Measurements from ENCODE around the gene CWH43.
A peak's percentile ranks its signal among the peaks of the same experiment; 100 is the strongest.
"Not testable (repeated sequence)": the region's sequence is repeated elsewhere in the genome, so short reads cannot be mapped to it uniquely, and the experiment has no call there.

The CWH43 gene

DNA sequence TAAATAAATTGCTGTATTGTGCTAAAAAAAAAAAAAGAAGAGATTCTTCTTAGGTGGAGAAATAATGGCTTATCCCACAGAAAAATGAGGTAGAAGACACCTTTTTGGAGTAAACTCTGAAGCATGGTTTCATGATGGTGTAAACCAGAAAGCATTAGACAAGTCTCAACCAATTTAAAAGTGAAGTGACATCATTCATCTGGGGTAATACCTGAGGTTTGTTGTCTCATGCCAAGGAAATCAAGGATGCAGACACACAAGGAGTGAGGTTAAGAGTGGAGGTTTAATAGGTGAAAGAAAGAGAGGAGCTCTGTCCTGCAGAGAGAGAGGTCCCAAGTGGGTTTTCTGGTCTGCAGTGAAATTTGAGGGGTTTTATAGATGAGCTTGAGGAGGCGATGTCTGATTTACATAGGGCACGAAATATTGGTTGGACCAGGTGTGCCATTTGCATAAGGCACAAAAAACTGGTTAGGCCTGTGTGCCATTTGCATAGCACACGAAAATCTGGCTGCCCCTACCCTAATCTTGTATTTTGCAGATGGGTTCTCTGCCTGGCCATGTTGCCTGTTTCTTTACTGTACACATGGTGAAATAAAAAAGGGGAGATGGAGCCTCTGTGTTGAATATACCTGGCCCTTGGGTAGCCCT, 25.0 kb upstream of the CWH43 start:
- Histone ChIP-seq H3K9me3 (no peaks in the 10 kb centered on the region), H3K27me3 (ENCODE audit: low read depth) (peaks cover 2% of the 10 kb centered on the region; the same call in 1 of the 2 replicates), H3K4me3 (no peak overlapping the region), H3K36me3 (replicated peaks) (no peaks in the 10 kb centered on the region), H3K4me1 (no peaks in the 10 kb centered on the region)
- in situ Hi-C loops (cut with MboI; ENCODE audit: low sequenced_read_pairs): loop anchor here (25.0 kb wide), 1 partner anchor 499 kb away; no protein-coding TSS in a partner anchor
- no peak for DNase-seq (ENCODE audit: low spot score in 2 of 2)

DNA sequence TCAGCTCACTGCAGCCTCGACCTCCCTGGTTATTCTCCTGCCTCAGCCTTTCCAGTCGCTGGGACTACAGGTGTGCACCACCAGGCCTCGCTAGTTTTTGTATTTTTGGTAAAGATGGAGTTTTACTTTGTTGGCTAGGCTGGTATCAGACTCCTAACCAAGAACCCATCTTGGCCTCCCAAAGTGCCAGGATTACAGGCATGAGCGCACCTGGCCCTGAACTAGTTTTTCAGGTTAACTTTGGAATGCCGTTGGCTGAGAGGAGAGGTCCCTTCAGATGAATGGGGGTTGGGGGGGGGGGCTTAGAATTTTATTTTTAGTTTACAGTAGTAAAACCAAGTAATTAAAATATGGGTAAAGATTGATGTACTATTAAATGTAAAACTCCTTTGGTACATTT, 23.4 kb upstream of the CWH43 start:
- Histone ChIP-seq H3K36me3 (replicated peaks) (no peaks in the 10 kb centered on the region), H3K27me3 (ENCODE audit: low read depth) (peaks cover 1% of the 10 kb centered on the region; the same call in 1 of the 2 replicates), H3K4me3 (no peak overlapping the region), H3K4me1 (no peaks in the 10 kb centered on the region), H3K9me3 (no peaks in the 10 kb centered on the region)
- no peak for DNase-seq (ENCODE audit: low spot score in 2 of 2)
- in situ Hi-C loops (cut with MboI; ENCODE audit: low sequenced_read_pairs): loop anchor here (25.0 kb wide), 1 partner anchor 500 kb away; no protein-coding TSS in a partner anchor

DNA sequence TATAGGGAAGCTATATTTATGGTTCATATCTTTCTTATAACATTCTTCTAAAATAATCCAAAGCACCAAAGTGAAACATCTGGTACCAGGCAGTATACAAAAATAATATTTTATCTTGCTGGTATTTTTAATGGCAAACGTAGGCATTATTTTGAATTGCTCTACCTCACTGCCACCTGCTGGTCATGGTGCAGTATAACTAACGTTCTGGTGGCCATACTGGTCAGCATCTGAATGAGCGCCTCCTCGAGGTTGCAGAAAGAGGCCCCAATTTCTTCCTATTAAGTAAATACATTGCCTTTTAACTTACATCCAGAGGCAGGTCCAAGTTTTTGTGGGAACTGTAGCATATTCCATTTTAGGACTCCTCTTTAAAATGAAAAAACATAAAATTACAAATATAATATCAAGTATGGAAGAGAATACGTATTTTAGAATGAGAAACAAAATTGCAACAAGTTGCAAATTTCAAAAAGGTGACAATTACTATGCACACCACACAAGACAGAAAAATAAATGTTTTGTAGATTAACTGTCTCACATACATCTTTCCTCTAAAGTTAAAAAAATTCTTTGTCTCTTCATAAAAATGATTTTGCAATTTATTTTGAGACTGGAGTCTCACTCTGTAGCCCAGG, 22.9 kb upstream of the CWH43 start:
- Histone ChIP-seq H3K27me3 (ENCODE audit: low read depth) (no peaks in the 10 kb centered on the region), H3K36me3 (replicated peaks) (no peaks in the 10 kb centered on the region), H3K9me3 (no peaks in the 10 kb centered on the region), H3K4me3 (no peak overlapping the region), H3K4me1 (no peaks in the 10 kb centered on the region)
- in situ Hi-C loops (cut with MboI; ENCODE audit: low sequenced_read_pairs): loop anchor here (25.0 kb wide), 1 partner anchor 501 kb away; no protein-coding TSS in a partner anchor
- peak; percentile 86 to 88 for DNase-seq (ENCODE audit: low spot score in 2 of 2)

DNA sequence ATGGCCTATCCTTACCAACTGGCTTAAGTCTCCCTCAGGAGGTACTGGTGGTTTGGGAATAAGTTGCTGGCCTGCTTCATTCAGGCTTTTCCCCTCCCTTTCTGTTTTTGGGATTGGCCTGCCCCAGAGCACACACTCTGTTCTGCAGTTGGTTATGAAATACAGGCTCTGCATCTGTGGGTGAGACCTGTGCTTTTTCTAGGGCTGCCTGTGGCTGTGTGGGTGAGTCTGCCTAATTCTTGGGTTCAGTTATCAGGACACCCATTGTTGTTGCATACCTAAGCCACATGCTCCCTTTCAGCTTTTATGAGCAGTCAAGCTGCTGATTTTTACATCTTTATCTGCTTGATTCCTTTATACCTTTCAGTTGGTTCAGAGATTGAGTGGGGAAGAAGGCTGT, 19.0 kb upstream of the CWH43 start:
- H3K27me3 ChIP-seq (ENCODE audit: low read depth): no peaks in the 10 kb centered on the region
- H3K4me3 ChIP-seq: no peak overlapping the region
- no peaks in the 10 kb centered on the region for H3K9me3 ChIP-seq
- H3K4me1 ChIP-seq: no peaks in the 10 kb centered on the region
- H3K36me3 ChIP-seq (replicated peaks): no peaks in the 10 kb centered on the region
- in situ Hi-C loops (cut with MboI; ENCODE audit: low sequenced_read_pairs): loop anchor here (25.0 kb wide), 1 partner anchor 505 kb away; no protein-coding TSS in a partner anchor
- DNase-seq (ENCODE audit: low spot score in 2 of 2): no peak

DNA sequence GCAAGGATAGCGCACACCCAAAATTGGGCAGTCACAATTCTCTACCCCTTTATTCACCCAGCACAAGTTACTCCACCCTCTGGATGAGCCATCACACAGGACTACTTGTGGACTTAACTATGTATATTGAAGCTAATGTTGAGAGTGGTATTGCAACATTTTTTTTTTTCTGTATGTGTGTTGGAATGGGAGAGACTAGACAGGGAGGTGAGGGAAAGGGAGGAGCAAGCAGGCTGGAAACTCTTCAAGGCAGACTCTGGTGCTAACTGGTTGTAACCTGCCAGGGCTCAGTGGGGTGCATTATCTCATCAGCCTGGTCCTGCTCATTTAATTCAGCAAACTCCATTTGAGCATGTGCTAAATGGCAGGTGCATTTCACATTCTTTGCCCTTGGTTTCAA, 18.4 kb upstream of the CWH43 start:
- Histone ChIP-seq H3K27me3 (ENCODE audit: low read depth) (no peaks in the 10 kb centered on the region), H3K4me3 (no peak overlapping the region), H3K36me3 (replicated peaks) (no peaks in the 10 kb centered on the region), H3K9me3 (no peaks in the 10 kb centered on the region), H3K4me1 (no peaks in the 10 kb centered on the region)
- DNase-seq (ENCODE audit: low spot score in 2 of 2): no peak
- in situ Hi-C loops (cut with MboI; ENCODE audit: low sequenced_read_pairs): loop anchor here (25.0 kb wide), 1 partner anchor 505 kb away; no protein-coding TSS in a partner anchor

DNA sequence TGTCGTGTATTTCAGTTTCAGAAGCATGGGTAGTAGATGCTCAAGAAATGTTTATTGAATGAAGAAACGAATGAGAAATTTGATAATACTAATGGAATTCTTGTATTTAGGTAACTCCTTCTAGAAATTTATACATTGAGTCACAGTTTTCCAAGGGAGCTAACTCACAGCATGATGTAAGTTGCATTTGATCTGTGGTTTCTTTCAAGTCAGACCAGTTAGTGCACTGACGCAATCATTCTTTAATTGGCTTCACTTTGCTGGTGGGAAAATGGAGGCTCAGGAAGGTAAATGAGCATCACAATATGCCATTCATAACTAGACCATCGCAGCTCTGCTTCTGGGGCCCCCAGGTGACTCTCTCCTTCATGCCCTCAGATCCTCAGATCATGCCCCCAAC, 17.3 kb upstream of the CWH43 start:
- H3K4me3 ChIP-seq: no peak overlapping the region
- H3K9me3 ChIP-seq: no peaks in the 10 kb centered on the region
- H3K4me1 ChIP-seq: no peaks in the 10 kb centered on the region
- no peak for DNase-seq (ENCODE audit: low spot score in 2 of 2)
- H3K27me3 ChIP-seq (ENCODE audit: low read depth): peaks cover 3% of the 10 kb centered on the region; the same call in 1 of the 2 replicates
- in situ Hi-C loops (cut with MboI; ENCODE audit: low sequenced_read_pairs): loop anchor here (25.0 kb wide), 1 partner anchor 507 kb away; no protein-coding TSS in a partner anchor
- H3K36me3 ChIP-seq (replicated peaks): no peaks in the 10 kb centered on the region

DNA sequence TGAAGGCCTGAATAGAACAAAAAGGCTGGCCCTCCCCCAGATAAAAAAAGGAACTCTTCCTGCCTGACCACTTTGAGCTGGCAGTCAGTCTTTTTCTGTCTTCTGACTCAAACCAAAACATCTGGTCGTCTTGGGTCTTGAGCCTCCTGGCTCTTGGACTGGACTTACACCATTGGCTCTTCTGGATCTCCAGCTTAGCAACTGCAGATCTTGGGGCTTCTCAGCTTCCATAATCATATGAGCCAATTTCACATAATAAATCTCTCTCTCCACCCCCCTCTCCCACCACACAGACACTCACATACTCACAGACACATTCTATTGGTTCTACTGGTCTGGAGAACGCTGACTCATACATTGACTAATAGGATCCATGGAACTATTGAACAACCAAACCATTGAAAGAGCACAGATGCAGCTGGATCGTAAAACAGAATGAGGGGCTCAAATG, 15.6 kb upstream of the CWH43 start:
- no peaks in the 10 kb centered on the region for H3K36me3 ChIP-seq (replicated peaks)
- no peak overlapping the region for H3K4me3 ChIP-seq
- H3K27me3 ChIP-seq (ENCODE audit: low read depth): peaks cover 9% of the 10 kb centered on the region
- H3K9me3 ChIP-seq: no peaks in the 10 kb centered on the region
- in situ Hi-C loops (cut with MboI; ENCODE audit: low sequenced_read_pairs): loop anchor here (25.0 kb wide), 1 partner anchor 508 kb away; no protein-coding TSS in a partner anchor
- no peaks in the 10 kb centered on the region for H3K4me1 ChIP-seq
- no peak for DNase-seq (ENCODE audit: low spot score in 2 of 2)

DNA sequence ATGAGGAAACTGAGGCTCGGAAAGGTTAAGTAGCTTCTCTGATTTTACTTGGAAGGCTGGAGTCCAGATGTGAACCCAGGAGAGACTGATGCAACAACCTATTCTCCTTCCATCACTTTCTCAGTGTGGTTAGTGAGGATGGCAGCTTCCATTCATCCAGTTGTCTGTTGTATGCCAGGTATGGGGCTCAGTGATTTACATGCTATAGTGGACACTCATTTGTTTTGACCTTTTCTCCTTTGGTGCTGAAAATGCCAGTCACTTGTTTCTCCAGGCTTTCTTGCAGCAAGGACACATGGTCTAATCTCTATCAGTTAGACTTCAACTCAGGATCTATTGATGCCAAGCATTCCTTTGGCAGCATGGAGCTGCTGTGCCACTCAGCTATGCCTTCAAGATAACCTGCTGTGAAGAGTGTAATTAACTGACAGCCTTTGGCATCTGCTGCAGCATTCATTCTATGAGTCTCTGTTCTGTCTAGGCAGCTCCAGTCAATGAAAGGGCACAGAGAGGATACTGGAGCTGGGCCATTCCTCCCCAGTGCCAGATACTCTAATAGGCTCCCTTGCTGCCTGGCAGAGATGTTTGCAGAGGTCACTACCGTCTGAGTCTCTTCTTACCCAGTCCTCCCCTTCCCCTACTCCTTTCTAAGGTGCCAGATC, 11.0 kb upstream of the CWH43 start:
- H3K27me3 ChIP-seq (ENCODE audit: low read depth): peaks cover 15% of the 10 kb centered on the region
- DNase-seq (ENCODE audit: low spot score in 2 of 2): no peak
- no peaks in the 10 kb centered on the region for H3K4me1 ChIP-seq
- in situ Hi-C loops (cut with MboI; ENCODE audit: low sequenced_read_pairs): loop anchor here (25.0 kb wide), 1 partner anchor 513 kb away; no protein-coding TSS in a partner anchor
- H3K4me3 ChIP-seq: no peak overlapping the region
- H3K9me3 ChIP-seq: no peaks in the 10 kb centered on the region
- H3K36me3 ChIP-seq (replicated peaks): no peaks in the 10 kb centered on the region

DNA sequence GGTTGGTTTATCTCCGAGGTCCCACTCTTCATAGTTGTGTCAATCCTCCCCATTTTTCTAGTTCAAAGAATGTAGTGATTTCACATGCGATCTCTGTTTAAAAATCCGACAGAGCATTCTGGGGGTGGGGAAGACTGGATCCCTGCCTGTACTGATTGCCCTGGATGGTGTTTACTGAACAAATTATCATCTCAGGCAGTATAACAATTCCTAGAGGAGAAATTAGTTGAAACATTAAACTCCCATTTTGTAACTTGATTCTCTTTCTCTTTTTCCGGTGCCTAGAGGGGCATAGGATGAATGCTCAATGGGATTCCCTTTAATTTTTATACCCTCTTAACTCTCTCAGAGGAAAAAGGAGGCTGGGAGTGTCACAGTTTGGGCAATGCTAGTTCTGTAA, 10.0 kb upstream of the CWH43 start:
- no peak for DNase-seq (ENCODE audit: low spot score in 2 of 2)
- in situ Hi-C loops (cut with MboI; ENCODE audit: low sequenced_read_pairs): no loop called here

DNA sequence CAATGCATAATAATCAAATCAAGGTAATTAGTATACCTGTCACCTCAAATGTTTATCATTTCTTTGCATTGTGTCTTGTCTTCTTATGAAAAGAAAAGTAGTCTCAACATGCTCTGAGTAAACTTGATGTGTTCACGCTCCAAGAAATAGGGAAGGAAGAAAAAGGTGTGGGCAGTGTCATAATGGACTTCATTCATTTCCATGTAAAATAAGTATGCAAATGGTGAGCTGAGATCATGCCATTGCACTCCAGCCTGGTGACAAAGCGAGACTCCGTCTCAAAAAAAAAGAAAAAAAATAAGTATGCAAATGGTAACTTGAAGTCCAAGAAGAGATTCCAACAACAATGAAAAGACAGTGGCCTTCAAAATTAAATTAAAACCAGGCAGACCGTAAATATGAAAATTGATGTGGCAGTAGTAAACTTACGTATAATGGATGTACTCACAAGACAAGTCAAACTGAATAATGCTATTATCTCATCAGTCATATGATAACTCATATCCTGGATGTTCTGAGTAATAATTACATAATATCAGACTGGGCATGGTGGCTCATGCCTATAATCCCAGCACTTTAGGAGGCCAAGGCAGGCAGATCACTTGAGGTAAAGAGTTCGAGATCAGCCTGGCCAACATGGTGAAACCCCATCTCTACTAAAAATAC, 6.0 kb upstream of the CWH43 start:
- DNase-seq (ENCODE audit: low spot score in 2 of 2): no peak
- H3K4me3 ChIP-seq: no peak overlapping the region
- H3K36me3 ChIP-seq (replicated peaks): no peaks in the 10 kb centered on the region
- in situ Hi-C loops (cut with MboI; ENCODE audit: low sequenced_read_pairs): no loop called here
- H3K4me1 ChIP-seq: no peaks in the 10 kb centered on the region
- peaks cover 11% of the 10 kb centered on the region for H3K27me3 ChIP-seq (ENCODE audit: low read depth)
- no peaks in the 10 kb centered on the region for H3K9me3 ChIP-seq

More for the DNA sequence above, 10.0 kb upstream of the CWH43 start:
- no peaks in the 10 kb centered on the region for H3K9me3 ChIP-seq
- peaks cover 15% of the 10 kb centered on the region for H3K27me3 ChIP-seq (ENCODE audit: low read depth)
- H3K4me3 ChIP-seq: no peak overlapping the region
- no peaks in the 10 kb centered on the region for H3K36me3 ChIP-seq (replicated peaks)
- H3K4me1 ChIP-seq: no peaks in the 10 kb centered on the region

DNA sequence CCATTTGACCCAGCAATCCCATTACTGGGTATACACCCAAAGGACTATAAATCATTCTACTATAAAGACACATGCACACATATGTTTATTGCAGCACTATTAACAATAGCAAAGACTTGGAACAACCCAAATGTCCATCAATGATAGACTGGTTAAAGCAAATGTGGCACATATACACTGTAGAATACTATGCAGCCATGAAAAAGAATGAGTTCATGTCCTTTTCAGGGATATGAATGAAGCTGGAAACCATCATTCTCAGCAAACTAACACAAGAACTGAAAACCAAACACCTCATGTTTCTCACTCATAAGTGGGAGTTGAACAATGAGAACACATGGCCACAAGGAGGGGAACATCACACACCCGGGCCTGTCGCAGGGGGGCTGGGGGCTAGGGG, 2.1 kb upstream of the CWH43 start:
- H3K9me3 ChIP-seq; in situ Hi-C loops (cut with MboI; ENCODE audit: low sequenced_read_pairs); H3K36me3 ChIP-seq (replicated peaks); H3K27me3 ChIP-seq (ENCODE audit: low read depth); H3K4me3 ChIP-seq; DNase-seq (ENCODE audit: low spot score in 2 of 2); H3K4me1 ChIP-seq: not testable (repeated sequence)

DNA sequence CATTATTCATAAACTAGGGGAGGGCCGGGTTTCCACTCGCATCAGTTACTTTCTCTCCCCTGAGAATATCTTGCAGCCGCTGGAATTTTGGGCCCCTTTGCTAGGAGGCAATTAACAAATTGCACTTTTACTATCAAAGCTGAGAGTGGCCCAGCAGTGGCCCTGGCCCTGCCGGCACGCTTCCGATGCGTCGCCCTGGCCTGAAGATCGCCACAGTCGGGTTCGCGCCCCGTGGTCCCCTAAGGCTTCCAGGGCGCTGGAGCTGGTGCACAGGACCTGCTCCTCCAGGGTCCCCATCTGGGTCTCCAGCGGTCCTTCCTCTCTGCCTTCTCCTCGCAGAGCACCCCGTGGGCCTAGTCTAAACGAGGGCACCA, 486 bp upstream of the CWH43 start:
- H3K27me3 ChIP-seq (ENCODE audit: low read depth): no peaks in the 10 kb centered on the region
- H3K36me3 ChIP-seq (replicated peaks): no peaks in the 10 kb centered on the region
- no peaks in the 10 kb centered on the region; the same call in 1 of the 2 replicates for H3K9me3 ChIP-seq
- in situ Hi-C loops (cut with MboI; ENCODE audit: low sequenced_read_pairs): no loop called here
- no peak for DNase-seq (ENCODE audit: low spot score in 2 of 2)
- no peak overlapping the region for H3K4me3 ChIP-seq
- H3K4me1 ChIP-seq: no peaks in the 10 kb centered on the region

DNA sequence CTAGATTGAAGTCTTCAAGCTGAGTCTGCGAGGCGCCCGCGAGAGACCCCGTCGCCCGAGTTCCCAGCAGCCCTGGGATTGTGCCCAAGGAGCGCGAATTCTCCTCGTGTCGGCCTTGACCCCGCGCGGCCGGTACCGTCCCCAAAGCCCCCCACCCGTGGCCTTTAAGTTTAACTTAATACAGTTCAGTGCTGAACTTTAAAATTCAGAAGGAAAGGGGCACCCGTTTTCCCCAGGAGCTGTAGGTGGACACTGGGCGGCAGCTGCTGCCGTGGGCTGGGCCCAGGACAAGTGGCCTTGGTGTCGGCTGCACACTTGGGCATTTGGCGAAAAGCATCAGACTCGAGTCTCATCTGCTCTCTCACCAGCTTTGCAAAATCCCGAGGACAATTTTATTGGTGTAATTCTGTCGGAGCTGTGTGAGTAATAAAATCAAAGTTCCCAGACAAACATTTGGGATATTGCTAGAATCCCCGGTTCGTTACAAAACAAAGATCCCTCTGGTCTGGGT, 634 bp downstream of the CWH43 start:
- no peak for DNase-seq (ENCODE audit: low spot score in 2 of 2)
- Histone ChIP-seq H3K4me3 (no peak overlapping the region), H3K9me3 (no peaks in the 10 kb centered on the region; the same call in 1 of the 2 replicates), H3K27me3 (ENCODE audit: low read depth) (no peaks in the 10 kb centered on the region; the same call in 1 of the 2 replicates), H3K4me1 (no peaks in the 10 kb centered on the region), H3K36me3 (replicated peaks) (no peaks in the 10 kb centered on the region)
- in situ Hi-C loops (cut with MboI; ENCODE audit: low sequenced_read_pairs): no loop called here

All from HAP-1 (cell line).